Spleen (tissue), 7 donors: Measurements from ENCODE around the gene TMEM179.

Experiments used
- POLR2A ChIP-seq, 3 donors: fragments of 450-650 bp; IDR thresholded peaks; one replicate each; pipeline ENCODE4 v1.5.1; 2017; ENCODE audit warnings: antibody characterized with exemption in 3 of 3, mild to moderate bottlenecking in 1 of 3
- TF ChIP-seq, protein P1 (sequence below), 11 experiments: fragments of 200-600 bp in 7 of 11; fragments of 450-650 bp in 4 of 11; sonication (generic) in 4 of 11; IDR thresholded peaks in 8 of 11; conservative IDR thresholded peaks in 3 of 11; 1 replicate in 7 of 11; 2 replicates in 4 of 11; pipeline versions ENCODE4 v1.4.0 to v1.8.0; 2016 to 2021; ENCODE audit warnings: antibody characterized with exemption in 11 of 11, inconsistent platforms in 4 of 11, mild to moderate bottlenecking in 1 of 11
- donor health status: DM: no; HTN: no; CAD: no; lungs with moderate emphysema.
- donor health status: DM: no; HTN: no; CAD: no.
- donor health status: DM: no; HTN: no; CAD: no.

DNA sequence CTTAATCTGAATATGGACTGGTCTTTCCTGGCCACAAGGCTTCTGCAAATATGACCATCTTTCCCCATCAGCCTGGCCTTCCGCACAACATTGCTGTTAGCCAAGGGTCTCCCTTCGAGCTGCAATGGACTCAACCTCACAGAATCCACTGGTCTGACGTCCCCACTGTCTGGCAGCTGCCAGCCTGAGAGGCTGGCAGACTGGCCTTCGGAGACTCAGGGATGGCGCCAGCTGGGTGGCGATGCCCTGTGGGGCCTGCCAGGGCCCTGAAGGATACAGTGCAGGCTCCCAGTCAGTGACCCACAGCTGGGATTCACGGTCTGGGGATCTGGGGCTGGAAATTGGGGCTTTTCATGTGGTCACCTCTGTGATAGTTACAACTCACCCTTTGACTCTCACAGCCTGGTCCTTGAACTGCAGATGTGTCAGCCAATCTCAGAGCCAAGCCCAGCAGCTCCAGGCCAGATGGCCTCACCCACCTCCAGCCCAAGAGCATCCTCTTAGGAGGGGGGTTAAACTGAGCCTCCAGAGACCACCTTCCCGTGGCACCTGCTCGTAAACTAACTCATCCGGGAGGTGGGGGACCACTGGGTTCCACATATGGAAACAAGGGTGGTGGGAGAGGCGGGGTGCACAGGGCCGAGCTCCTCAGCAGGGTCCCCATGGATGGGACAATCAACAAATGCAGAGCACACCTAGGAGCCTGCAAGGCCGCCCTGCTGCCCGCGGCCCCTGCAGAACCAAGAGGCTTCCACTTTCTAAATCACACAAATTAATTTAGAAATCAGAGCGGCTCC is 46.1 kb downstream of the TMEM179 start:
- TF ChIP-seq POLR2A (IDR thresholded peaks at IDR 0.05), result no peak
- TF ChIP-seq, protein P1, sequence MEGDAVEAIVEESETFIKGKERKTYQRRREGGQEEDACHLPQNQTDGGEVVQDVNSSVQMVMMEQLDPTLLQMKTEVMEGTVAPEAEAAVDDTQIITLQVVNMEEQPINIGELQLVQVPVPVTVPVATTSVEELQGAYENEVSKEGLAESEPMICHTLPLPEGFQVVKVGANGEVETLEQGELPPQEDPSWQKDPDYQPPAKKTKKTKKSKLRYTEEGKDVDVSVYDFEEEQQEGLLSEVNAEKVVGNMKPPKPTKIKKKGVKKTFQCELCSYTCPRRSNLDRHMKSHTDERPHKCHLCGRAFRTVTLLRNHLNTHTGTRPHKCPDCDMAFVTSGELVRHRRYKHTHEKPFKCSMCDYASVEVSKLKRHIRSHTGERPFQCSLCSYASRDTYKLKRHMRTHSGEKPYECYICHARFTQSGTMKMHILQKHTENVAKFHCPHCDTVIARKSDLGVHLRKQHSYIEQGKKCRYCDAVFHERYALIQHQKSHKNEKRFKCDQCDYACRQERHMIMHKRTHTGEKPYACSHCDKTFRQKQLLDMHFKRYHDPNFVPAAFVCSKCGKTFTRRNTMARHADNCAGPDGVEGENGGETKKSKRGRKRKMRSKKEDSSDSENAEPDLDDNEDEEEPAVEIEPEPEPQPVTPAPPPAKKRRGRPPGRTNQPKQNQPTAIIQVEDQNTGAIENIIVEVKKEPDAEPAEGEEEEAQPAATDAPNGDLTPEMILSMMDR (IDR thresholded peaks at IDR 0.05 in 8 of 11, conservative IDR thresholded peaks at IDR 0.05 in 3 of 11), result no peak
